SU-DHL-6 (cell line): Measurements from ENCODE around the gene THBS3.

Source experiments
- EZH2phosphoT487 ChIP-seq: fragments of 200-600 bp; sonication (generic), shearing (Covaris generic); conservative IDR thresholded peaks from 2 replicates; pipeline ENCODE4 v1.6.1; 2018; ENCODE audit warnings: mild to moderate bottlenecking, antibody characterized with exemption, low read length, moderate library complexity, mixed read lengths
- TF ChIP-seq, protein P1 (sequence below): fragments of 200-600 bp; sonication (generic); IDR thresholded peaks from one replicate; pipeline ENCODE4 v1.5.1; 2017; ENCODE audit warnings: antibody characterized with exemption, mild to moderate bottlenecking, low read length, moderate library complexity; ENCODE audit not compliant: insufficient read depth, poor library complexity, severe bottlenecking

DNA sequence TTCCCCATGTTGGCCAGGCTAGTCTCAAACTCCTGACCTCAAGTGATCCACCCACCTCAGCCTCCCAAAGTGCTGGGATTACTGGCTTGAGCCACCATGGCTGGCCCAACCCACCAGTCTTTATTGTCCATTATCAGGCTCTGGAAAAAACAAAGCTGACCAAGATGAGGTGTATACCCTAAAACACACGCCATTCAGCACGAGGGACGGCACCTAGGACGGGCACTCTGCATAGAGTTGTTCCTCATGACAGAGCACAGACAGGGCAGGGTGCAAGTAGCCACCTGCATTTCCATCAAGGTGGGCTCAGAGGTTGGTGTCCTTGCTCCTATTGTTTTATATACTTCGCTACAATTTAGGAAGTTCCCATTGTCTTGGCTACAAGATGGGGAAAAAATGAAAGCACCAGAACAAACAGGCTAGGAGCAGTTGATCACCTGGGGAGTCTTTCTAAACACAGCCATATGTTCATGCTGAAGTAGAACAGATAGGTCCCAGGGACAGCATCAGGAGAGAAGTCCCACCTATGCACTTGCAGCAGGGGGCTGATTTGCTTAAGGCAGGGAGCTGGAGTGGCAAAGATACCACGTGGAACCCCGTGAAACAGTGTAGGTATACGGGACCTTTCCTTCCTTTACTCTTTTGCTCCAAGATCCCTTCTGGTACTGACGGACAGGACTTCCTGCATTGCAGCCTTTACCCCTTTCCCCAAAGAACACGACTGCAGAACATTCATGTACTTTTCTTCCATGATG, 39.1 kb downstream of the THBS3 start:
- TF ChIP-seq, protein P1, sequence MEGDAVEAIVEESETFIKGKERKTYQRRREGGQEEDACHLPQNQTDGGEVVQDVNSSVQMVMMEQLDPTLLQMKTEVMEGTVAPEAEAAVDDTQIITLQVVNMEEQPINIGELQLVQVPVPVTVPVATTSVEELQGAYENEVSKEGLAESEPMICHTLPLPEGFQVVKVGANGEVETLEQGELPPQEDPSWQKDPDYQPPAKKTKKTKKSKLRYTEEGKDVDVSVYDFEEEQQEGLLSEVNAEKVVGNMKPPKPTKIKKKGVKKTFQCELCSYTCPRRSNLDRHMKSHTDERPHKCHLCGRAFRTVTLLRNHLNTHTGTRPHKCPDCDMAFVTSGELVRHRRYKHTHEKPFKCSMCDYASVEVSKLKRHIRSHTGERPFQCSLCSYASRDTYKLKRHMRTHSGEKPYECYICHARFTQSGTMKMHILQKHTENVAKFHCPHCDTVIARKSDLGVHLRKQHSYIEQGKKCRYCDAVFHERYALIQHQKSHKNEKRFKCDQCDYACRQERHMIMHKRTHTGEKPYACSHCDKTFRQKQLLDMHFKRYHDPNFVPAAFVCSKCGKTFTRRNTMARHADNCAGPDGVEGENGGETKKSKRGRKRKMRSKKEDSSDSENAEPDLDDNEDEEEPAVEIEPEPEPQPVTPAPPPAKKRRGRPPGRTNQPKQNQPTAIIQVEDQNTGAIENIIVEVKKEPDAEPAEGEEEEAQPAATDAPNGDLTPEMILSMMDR: no peak
- no peak for TF ChIP-seq EZH2phosphoT487
